ENCODE results near the gene RSPRY1.

Gene RSPRY1

GRCh38 chr16:57225978-57226377, 39.8 kb downstream of the RSPRY1 start:
- FAIRE-seq = no peak
- TF ChIP-seq CTCF (IDR thresholded peaks at IDR 0.05; ENCODE audit: insufficient read depth, missing control alignments) = no peak
- no peak for DNase-seq (ENCODE audit: insufficient read length, low spot score)

- FAIRE-seq = no peak
- no peak for TF ChIP-seq CTCF (IDR thresholded peaks at IDR 0.05; ENCODE audit: insufficient read depth, missing control alignments)
- DNase-seq (ENCODE audit: insufficient read length, low spot score) = no peak
These were observed 40.8 kb downstream of the RSPRY1 start for GRCh38 chr16:57226701-57227621.

GRCh38 chr16:57229079-57229478, 43.0 kb downstream of the RSPRY1 start:
- no peak for TF ChIP-seq CTCF (IDR thresholded peaks at IDR 0.05; ENCODE audit: insufficient read depth, missing control alignments)
- DNase-seq (ENCODE audit: insufficient read length, low spot score) (no peak), FAIRE-seq (no peak)

- FAIRE-seq (no peak), DNase-seq (ENCODE audit: insufficient read length, low spot score) (no peak)
- no peak for TF ChIP-seq CTCF (IDR thresholded peaks at IDR 0.05; ENCODE audit: insufficient read depth, missing control alignments)
These were observed 45.8 kb downstream of the RSPRY1 start for GRCh38 chr16:57231821-57232350.

GRCh38 chr16:57233944-57234706, 48.0 kb downstream of the RSPRY1 start:
- DNase-seq (ENCODE audit: insufficient read length, low spot score) = no peak
- no peak for TF ChIP-seq CTCF (IDR thresholded peaks at IDR 0.05; ENCODE audit: insufficient read depth, missing control alignments)
- FAIRE-seq = no peak

GRCh38 chr16:57234707-57235092, 48.6 kb downstream of the RSPRY1 start:
- no peak for TF ChIP-seq CTCF (IDR thresholded peaks at IDR 0.05; ENCODE audit: insufficient read depth, missing control alignments)
- no peak for DNase-seq (ENCODE audit: insufficient read length, low spot score)
- FAIRE-seq = no peak

Data from D721Med (cell line).